HG02870 (cell line): ENCODE measurements around the gene GFI1B.
"Not testable (repeated sequence)": the region's sequence is repeated elsewhere in the genome, so short reads cannot be mapped to it uniquely, and the experiment has no call there.

Experiments
- ATAC-seq: cut with Tn5 transposase; IDR thresholded peaks from one replicate; pipeline ENCODE4 v1.9.1; 2021; ENCODE audit warnings: mild to moderate bottlenecking, moderate library complexity; ENCODE audit not compliant: unreplicated experiment

GFI1B gene

GRCh38 chr9:132990781-132991180 lies 12.3 kb downstream of the GFI1B start:
- no peak for ATAC-seq

GRCh38 chr9:132991351-132992300 lies 13.1 kb downstream of the GFI1B start:
- ATAC-seq: no peak

DNA sequence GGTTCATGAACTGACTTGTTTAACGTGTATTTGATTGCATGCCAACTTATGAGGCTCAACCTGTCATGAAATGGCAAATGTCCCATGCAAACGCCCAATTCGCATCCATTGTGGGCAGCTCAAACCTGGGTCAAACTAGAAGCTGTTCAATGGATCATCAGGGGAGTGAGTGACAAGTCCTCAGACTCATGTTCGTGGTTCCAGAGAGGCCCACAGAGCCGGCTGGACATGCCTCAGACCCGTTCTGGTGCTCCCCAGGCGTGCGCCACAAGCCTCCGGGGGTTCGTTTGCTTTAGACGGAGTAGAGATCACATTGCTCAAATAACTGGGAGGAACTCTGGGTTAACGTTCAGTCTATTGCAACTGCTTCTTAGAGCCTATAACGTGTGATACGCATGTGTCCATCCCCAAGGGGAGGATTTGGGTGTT lies 15.0 kb downstream of the GFI1B start:
- no peak for ATAC-seq

DNA sequence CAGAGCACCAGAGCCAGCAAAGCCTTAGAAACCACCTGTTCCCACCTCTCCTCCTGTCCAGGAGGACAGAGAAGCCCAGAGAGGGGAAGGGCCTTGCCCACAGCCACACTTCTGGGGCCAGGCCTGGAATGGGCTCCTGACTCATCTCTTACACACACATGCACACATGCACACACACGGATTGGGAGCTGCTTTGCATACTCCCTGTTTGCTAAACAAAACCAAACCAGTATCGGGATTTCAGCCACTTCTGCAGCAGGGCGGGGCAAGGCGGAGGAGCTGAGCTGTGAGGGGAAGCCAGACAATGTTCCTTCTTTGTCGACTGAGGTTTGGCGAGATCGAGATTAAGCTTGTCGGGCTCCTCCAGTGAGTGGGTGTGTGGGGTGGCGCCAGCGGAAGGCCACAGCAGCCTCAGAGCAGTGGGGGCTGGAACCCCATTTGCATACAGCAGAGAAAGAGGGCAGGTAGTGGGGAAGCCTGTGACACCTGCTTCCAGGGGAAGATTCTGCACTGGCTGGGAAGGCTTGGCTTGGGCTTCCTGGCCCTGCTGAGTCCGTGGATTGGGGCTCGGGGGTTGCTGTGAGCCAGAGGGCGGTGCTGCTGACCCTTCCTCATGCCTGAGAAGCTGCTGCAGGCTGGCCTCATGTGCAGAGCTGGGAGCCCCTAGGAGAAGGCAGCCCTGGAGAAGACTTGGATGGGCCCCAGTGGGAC lies 16.1 kb downstream of the GFI1B start:
- peak; percentile 58 for ATAC-seq

GRCh38 chr9:132995121-132995420 lies 16.6 kb downstream of the GFI1B start:
- ATAC-seq: no peak

- no peak for ATAC-seq
Observed at GRCh38 chr9:132995879-132996278, 17.4 kb downstream of the GFI1B start.

- ATAC-seq: no peak
Observed at GRCh38 chr9:132996526-132996925, 18.0 kb downstream of the GFI1B start.

DNA sequence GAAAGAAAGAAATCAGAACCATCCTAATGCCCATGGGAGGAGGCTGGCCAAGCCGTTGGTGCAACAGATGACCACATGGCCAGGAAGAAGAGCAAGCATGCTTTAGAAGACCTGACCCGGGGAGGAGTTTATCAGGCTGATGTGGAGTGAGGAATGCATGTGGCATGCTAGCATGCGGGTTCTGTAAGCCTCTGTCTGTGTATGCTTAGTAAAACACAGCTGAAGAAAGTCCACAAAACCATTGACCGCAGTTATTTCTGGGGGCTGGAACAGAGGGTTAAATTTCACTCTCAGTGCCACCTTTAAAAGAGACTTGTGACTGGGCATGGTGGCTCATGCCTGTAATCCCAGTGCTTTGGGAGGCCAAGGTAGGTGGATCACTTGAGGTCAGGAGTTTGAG lies 19.1 kb downstream of the GFI1B start:
- no peak for ATAC-seq

GRCh38 chr9:132998221-132998620 lies 19.7 kb downstream of the GFI1B start:
- ATAC-seq: not testable (repeated sequence)

- no peak for ATAC-seq
Observed at GRCh38 chr9:132998831-132999635, 20.5 kb downstream of the GFI1B start.

- ATAC-seq: no peak
Observed at GRCh38 chr9:133002147-133003070, 23.9 kb downstream of the GFI1B start.

DNA sequence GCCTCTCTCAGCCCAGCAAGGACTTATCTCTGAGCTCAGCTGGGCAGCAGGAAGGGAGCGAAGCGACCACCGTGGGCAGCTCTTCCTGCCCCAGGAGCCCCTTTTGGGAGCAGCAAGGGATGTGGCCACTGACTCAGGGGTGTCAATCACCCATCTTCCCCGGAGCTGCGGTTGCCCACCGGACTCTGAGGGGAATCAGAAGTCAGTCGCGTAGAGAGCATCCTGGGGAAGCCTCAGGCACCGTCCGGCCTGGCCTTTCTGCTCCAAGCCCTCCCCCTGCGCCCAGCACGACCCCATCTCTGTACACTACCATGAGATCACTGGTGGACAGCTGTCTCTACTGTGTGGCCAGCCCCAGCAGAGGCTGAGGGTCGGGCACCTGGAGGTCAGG lies 24.6 kb downstream of the GFI1B start:
- no peak for ATAC-seq

DNA sequence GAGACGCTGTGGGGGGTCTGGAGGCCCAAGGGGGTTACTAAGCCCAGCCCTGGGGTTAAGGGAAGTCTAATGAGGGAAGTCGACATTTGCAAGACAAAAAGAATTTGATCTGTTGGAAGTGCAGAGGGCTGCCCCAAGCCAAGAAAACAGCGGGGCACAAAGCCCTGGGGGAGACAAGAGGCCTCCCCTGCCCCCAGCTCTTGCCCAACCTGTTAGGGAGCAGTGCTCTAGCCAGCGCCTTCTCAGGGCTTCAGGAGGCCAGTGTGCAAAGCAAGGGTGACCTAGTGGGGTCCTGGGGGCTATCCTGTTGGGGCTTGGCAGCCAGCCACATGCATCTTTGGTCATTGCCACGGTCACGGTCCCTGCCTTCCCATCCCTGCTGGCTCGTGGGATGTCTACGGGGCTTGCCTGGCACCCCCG lies 25.2 kb downstream of the GFI1B start:
- no peak for ATAC-seq

- ATAC-seq: no peak
Observed at GRCh38 chr9:133004091-133004998, 25.9 kb downstream of the GFI1B start.

DNA sequence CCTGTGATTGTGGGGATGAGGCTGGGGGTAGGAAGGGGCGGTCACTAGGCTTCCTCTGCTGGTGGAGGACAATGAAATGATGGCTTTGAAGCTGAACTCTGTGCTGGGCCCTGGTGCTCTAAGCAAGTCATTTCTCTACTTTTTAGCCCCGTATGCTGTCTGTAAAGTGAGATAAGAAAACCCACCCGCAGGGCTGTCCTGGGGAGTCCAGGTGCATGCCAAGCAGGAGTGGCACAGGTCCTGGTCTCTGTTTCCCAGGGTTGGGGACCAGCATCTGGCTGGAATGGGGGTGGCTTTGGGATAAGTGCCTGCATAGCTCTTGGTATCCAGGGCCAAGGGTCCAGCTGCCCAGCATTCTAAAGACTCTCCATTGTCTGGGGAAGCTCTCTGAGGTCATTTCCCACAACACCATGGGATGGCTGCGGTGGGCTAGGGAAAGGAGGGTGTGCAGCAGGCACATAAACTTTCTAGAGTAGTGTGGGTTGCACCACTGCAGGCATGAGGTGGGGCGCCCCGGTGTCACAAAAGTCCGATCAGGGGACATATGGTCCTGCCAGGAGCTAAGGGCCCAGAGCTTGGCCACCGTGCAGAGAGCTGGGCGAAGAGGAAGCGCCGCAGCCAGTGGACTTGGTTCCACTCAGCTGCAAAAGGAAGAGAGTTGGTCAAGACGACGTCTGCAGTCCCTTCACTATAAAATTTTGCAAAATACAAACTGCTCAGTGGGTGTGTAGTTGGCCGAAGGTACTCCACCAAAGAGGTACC lies 26.7 kb downstream of the GFI1B start:
- no peak for ATAC-seq

GRCh38 chr9:133005957-133006356 lies 27.5 kb downstream of the GFI1B start:
- no peak for ATAC-seq

DNA sequence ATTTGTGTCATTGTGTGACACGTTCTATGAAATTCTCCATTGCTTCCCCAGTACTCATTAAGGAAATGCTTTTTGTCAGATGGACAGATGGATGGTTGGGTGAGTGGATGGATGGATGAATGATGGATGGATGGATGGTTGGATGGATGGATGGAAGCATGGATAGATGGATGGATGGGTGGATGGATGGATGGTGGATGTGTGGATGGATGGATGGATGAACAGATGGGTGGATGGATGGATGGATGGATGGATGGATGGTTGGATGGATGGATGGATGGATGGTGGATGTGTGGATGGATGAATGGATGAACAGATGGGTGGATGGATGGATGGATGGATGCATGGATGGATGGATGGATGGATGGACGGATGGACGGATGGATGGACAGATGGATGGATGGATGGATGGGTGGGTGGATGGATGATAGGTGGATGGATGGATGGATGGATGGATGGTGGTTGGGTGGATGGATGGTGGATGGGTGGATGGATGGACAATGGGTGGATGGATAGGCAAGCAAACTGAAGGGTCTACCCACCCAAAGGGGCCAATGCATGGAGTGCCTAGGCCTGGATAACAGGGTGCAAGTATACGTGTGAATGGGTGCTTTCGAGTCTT lies 28.3 kb downstream of the GFI1B start:
- ATAC-seq: no peak

DNA sequence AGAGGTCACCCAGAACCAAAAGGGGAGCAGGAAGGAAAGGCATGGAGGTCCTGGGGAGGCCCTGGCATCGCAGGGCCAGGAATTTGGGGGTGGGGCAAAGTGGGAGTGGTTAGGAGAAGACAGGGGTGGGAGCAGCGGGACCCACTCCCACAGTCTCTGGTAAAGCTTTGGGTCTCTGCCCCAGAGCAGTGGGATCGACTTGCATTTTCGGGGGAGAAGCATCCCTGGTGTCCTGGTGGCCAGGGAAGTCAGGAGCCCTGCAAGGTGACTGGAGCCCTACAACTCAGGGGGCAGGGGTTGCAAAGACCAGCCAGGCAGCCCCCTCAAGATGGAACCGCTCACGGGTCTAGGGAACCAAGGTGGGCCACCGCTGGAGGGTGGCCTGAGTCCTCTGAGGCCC lies 29.9 kb downstream of the GFI1B start:
- ATAC-seq: no peak
